Middle frontal gyrus (tissue), 1 donor: ENCODE measurements around the gene RPS6KA5.
"Not testable (repeated sequence)": the region's sequence is repeated elsewhere in the genome, so short reads cannot be mapped to it uniquely, and the experiment has no call there.

ENCODE experiments used
- DNase-seq: peaks from one replicate; pipeline ENCODE4 v3.0.0-alpha.2; 2015; ENCODE audit warnings: low spot score; ENCODE audit errors: extremely low spot score

Gene RPS6KA5

DNA sequence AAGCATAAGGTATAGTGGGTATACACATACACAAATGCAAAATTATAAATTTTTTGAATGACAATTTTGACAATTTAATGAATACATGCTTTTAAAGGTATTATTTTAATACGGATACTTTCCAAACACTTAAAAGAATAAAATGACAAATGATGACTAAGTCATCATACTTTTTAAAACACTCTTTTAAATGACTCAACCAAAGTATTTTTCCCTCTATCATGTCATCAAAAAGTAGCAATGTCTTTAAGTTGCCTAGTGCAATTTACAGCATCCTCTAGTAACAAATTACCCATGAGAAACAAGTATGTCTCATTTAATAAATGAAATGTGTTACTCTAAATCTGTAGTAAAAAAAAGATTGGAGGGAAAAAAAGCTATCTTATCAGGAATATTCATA, 73.3 kb downstream of the RPS6KA5 start:
- DNase-seq: no peak

DNA sequence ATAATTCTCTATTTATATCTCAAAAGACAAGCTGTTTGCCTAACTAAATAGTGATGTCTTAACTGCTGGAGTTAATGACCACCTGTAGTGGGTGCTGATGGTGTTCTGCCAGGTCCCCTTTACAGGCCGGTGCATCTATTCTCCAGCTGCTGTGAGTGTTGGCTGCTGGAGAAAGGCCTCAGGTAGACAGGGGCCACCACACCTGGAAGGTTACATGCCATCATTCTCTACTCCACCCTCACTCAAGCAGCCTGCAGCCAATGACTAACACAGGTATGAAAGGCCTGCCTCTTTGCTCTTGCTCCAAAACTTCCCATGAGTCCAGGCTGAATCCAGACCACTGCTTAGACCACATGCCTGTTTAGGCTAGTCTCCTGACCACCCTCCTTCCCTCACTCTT, 73.9 kb downstream of the RPS6KA5 start:
- no peak for DNase-seq

DNA sequence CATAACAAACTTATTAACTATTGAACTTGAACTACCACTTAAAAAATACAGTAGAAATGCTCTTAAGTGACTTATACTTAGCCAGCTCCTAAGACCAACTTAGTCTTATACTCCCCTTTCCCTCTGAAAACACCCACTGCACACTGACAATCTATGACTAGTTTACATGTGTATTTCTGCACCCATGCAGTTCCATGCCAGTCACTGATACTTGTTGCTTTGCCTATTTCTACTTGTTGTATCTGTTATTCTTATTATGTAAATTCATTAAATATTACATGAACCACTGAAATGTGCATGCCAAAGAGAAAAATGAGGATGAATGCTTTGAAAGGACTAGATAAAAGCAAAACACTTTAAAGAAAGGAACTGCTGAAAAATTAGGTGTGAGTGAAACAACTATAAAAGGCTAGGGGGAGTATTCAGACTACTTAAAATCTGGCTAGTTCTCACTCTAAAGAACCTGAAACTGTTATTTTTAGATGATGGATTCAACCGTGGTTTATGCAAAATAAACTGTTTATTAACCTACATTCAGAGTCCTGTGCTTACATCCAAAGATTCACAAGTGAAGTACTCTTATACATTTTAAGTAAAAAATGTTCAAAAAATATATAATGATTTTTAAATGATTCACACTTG, 74.7 kb downstream of the RPS6KA5 start:
- no peak for DNase-seq

DNA sequence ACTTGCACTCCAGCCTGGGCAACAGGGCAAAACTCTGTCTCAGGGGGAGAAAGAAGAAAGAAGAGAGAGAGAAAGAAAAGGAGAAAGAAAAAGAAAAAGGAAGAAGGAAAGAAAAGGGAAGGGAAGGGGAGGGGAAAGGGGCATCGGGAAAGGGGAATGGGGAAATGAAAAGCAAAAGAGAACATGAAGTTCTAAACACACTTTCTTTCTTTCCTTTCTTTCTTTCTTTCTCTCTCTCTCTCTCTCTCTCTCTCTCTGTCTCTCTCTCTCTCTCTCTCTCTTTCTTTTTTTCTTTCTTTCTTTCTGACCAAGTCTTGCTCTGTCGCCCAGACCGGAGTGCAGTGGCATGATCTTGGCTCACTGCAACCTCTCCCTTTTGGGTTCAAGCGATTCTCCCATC, 76.9 kb downstream of the RPS6KA5 start:
- DNase-seq: no peak

DNA sequence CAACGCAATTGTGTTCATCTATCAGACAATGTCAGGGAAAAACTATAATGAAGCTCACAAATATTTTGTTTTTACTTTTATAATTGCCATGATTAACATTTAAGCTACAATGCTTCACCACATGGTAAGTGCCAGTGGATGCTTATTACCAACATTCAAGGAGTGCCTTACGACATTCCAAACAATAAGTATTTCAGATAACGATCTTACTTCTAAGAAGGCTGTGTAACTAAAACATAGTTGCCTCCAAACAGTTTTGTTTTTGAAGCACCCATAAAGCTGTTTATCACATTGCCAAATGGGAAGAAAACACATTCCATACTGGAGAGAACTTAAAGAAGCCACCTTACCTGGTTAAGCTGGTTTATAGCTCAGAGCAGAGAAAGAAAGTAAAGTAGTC, 78.8 kb downstream of the RPS6KA5 start:
- DNase-seq: no peak

DNA sequence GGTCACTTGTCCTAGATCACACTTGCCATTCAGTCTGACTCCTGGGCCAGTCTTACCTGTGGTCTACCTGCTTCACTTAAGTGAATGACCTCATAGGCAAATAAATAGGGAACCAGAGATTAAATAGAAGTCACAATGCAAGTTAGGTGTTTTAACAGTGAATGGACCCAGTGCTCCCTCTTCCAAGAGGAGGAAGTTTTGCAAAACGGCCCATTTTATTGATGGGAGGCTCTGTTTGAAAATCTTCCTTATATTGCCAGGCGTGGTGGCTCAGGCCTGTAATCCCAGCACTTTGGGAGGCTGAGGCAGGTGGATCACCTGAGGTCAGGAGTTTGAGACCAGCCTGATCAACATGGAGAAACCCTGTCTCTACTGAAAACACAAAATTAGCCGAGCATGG, 79.8 kb downstream of the RPS6KA5 start:
- DNase-seq: not testable (repeated sequence)

DNA sequence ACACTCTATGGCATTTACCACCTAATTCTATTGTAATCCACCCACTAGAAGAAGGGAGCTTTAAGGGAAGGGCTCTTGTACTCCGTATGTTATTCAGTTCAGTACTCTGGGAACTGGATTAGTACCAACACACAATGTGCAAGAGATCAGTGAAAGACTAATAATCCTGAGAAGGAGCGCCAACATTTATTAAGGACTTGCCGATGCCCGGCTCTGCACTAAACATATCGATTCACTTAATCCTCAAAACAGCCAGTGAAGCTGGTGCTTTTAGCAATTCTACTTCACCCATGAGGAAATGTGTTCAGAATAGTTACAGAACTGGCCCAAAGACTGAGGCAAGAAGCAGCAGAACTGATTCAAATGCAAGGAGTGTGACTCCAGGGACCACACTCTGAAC, 80.9 kb downstream of the RPS6KA5 start:
- DNase-seq: no peak

DNA sequence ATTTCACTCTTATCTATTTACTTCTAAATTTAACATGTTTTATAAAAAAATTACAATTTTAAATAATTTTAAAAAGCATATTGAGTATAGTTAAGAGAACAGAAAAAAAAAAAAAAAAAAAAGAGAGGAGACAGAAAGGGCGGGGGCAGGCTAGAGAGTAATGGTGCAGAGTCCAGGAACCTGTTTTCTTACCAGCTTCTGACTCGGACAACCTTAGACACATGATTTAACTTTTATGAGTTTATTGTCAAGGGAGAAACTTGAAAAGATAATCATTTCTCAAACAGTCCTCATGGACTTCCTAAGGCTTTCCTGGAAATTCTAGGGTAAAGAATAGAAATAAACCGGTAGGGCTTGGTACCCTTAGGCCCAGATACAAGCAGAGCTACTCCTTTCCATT, 84.3 kb downstream of the RPS6KA5 start:
- no peak for DNase-seq

DNA sequence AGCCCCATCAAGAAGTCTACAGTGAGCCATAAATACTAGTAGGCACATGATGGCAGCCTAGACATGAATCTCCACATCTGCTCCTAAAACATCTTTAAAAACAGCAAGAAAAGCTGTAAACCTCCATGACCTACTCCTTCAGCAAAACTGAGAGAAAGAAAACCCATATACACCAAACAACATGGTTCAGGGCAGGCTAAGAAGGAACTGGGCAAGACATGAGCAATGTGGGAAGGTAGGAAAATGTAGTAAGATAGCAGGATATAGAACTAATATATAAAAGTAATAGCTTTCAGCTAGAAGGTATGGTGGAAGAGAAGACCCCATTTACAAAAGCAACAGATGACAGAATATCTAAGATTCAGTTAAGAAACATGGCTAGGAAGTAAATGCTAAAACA, 88.8 kb downstream of the RPS6KA5 start:
- DNase-seq: no peak

DNA sequence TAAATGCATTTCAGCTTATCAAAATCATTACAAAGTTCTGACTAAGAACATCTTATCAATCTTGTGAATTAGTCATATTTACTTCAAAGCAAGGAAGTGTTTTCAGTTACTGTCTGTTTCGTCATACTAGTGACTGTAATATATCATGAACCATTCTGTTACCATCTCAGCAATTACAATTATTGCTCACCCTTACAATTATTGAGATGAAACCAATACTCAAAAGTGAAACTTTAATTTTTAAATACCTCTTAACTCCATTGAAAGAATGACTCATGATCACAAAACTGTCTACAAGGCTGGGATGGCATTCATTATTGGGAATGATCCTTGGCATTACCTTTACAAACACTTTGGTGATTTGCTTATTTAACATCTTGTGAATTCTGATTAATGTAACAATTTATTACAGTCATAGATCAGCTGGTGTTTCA, 90.3 kb downstream of the RPS6KA5 start:
- no peak for DNase-seq

DNA sequence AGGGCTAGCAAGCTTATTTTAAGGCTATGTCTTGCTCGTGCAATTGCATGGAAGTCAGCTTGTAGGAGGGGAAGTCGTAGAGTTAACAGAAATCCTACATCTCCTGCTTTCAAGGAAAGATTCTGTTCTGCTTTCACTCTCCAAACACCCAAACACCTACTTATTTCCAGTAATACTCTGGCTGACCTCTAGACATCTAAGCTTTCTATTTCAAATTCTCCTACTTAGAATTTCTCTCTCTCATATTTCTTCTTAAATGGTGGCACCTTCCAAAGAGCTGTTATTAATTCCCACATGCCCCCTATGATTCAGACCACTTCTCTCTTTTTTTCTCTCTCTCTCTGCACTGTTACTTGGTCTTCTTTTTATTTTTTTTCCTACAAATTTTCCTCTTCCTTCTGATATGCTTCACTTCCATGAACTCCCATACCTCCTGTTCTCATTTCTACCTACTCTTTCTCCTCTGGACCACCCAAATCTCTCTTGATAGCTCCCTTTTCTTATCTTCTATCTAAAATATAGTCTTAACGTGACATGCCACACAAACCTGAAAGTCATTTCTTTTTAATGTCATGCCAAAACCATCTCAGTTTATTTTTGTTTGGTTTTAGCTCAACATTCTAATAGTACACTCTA, 90.8 kb downstream of the RPS6KA5 start:
- no peak for DNase-seq

DNA sequence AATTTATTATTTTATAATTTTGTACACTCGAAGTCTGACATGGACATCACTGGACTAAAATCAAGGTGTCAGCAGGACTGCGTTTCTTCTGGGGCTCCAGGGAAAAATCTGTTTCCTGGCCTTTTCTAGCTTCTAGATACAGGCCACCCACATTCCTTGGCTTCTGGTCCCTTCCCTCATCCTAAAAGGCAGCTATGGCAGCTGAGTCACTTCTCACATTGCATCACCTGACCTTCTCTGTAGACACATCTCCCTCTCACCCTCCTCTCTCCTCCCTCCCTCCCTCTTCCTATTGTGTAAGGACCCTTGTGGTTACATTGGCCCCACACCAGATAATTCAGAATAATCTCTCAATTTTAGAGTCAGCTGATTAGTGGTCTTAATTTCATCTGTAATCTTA, 92.4 kb downstream of the RPS6KA5 start:
- DNase-seq: no peak

DNA sequence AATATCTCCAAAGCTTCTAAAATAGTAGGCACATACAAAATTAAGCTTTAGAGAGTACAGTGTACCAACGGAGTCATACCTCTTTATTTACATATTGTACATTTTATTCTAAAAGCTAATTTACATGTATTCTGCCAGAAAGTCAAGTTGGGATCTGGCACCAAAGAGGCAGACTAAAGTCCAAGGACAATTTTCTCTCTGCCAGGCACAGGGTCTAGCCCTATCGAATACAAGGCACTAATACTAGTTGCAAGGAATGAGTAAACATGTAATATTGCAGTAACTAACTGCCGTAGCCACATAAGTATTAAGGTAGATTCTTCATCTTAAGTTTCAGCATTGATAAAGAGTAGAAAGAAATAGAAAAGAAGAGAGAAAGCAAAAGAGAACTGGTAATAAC, 93.9 kb downstream of the RPS6KA5 start:
- no peak for DNase-seq

DNA sequence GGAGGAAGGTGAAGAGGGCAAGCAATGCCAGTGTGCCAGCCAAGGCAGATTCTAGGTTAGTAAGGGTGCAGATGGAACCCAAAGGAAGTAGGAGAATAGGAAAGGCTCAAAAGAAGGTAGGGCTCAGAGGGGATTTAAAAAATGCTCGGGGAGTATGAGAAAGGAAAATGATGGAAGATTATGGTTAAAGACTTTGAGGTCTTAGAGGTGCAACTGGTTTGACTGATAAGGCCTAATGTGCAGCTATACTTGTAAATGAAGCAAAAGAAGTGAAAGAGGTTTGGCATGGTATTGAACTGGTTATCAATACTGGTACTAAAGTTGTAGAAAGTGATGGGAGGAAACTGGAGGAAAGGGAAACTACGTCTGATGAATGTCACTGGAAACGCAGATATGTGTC, 94.7 kb downstream of the RPS6KA5 start:
- no peak for DNase-seq

DNA sequence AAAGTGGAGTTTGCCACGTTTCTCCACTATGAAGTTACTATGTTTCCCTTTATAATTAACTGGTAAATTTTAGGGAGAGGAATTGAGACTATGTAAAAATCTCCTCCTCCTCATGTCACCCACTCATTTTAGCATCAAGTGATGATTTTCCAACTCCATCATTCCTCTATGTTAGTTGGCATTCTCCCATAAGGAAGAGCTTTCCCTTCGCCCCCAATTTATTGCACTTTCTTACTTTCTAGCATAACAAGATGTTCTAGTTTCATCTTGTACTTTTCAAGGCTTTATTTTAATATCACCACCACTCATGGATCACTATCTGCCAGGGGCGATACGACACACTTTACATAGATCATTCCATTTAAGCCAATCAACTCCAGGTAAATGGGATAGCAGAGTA, 97.1 kb downstream of the RPS6KA5 start:
- DNase-seq: no peak

DNA sequence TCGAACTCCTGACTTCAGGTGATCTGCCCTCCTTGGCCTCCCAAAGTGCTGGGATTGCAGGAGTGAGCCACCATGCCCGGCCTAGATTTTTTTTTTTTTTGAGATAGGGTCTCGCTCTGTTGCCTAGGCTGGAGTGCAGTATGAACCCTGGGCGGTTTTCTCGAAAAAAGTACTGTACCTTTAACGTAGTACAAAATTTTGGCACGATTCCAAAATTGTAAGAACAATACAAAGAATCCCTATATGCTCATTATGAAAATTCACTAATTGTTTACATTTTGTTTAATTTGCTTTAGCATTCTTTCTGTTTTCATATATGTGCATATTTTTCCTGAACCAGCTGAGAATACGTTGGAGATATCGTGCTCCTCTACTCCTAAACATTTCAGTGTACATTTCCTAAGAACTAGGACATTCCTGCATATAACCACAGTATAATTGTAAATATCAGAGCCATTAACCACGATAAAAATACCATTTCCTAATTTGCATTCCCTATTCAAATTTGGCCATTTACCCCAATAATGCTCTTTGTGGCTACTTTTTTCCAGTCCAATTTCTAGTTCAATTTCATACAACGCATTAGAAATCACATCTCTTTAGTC, 97.8 kb downstream of the RPS6KA5 start:
- no peak for DNase-seq

DNA sequence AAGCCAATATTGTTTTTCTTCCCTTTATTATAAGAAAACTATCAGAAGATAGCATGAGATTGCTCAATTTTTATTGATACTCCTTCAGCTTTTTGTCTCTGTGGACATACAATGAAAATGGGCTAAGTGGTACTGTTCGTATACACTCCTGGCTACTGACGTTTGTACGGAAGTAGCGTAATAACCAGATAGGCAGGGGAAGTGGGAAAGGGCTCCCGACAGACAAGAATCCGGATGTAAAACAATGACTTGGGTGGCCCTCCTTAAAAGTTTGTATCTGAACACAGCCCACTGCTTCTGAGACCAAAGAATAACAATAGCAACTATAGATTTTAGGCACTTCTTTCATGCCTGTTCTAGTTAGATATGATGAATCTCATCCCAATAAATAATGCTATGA, 99.6 kb downstream of the RPS6KA5 start:
- DNase-seq: no peak

DNA sequence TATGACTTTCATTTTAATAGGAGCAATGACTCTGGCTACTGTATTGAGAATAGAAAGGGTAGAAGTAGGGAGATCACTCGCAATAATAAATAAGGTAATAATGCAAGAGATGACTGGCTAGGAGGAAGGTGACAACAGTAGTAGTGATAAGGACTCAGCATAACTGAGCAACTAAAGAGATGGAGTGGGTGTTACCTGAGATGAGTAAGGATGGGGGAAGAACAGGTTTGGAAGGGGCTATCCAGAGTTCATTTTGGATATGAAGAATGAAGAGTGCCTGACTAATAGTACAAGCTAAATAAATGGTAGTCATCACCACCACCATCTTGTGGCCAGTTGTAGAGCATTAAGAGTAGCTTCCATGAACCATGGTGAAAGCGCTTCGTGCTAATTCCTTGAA, 101.1 kb downstream of the RPS6KA5 start:
- no peak for DNase-seq

DNA sequence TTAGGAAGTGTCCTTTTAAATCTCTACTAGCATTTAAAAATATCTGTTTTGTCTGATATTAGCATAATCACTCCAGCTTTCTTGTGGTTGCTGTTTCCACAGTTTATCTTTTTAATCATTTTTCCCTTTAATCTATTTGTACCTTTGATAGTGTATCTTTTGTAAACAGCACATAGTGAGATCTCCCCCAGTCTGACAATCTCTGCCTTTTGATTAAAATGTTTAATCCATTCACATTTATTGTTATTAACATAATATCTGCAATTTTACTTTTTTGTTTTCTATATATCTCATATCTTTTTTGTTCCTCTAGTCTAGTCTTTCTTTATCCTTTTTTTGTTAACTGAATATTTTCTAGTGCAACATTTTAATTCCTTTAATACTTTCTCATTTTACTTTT, 104.2 kb downstream of the RPS6KA5 start:
- no peak for DNase-seq

DNA sequence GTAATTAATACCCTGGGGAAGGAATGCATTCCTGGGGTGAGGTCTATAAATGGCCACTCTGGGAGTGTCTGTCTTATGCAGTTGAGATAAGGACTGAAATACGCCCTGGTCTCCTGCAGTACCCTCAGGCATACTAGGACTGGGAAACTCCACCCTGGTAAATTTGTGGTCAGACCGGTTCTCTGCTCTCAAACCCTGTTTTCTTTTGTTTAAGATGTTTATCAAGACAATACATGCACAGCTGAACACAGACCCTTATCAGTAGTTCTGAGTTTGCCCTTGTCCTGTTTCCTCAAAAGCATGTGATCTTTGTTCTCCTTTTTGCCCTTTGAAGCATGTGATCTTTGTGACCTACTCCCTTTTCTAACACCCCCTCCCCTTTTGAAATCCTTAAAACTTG, 106.8 kb downstream of the RPS6KA5 start:
- not testable (repeated sequence) for DNase-seq

DNA sequence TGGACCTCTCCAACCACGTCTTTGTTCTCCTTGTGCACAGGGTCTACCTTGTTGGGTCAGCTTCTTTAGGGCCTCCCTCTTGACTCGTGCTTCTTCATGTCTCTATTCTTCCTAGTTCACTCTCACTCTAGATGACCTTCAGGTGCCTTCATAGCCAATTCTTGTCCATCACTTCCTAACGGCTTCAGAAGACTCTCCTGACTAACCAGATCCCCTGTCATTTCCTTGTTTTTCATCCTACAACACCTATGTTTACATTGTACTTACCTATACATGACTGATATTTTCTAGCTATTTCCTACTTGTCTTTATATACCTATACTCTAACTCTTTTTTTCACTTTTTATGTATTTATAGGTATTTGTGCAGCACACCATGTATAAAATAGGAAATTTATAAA, 117.1 kb downstream of the RPS6KA5 start:
- no peak for DNase-seq

DNA sequence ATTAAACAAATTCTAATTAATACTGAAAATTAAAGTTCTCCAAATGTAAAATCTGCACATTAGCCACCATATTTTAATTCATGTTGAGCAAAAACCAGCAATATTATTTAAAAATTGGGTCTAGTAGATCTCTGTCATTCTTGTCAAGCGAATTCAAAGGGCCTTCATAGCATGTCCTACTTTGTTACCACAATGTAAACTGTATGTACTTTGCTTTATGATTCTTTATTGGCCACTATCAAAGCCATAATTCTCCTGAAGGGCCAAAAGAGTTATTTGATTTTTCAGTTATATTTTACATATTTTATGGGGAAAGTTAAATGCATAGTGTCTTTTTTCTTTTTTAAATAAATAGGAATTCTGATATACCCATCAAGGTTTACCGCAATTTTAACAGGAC, 117.9 kb downstream of the RPS6KA5 start:
- DNase-seq: no peak

DNA sequence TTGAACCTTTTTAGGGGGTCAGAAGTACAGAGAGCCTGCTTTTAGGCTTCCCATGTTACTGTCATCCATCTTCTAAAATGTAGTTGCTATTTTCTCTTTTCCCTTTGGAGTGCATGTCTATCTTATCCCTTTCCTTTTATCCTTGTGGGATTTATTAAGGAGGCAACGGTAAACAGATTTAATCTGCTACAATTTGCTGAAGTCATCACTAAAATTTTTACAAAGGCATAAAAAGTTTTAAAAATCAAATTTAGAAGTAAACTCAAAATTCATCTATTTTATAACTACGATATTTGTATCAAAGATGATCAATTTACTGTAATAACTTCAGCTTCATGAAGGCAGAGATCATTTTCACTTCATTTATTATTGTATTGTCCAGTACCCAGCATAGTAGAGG, 118.7 kb downstream of the RPS6KA5 start:
- no peak for DNase-seq
